Testis (tissue), 2 donors: ENCODE data around the gene MYO18B.

Experiments
- POLR2A ChIP-seq: fragments of 450-650 bp; IDR thresholded peaks from one replicate; pipeline ENCODE4 v1.6.1; 2017; ENCODE audit warnings: antibody characterized with exemption, mild to moderate bottlenecking, moderate library complexity
- TF ChIP-seq, protein P1 (sequence below), 3 experiments: fragments of 450-650 bp in 2 of 3; fragments of 200-600 bp in 1 of 3; sonication (generic) in 1 of 3; IDR thresholded peaks; one replicate each; pipeline ENCODE4 v1.5.1; 2016 to 2019; ENCODE audit warnings: antibody characterized with exemption in 3 of 3, mild to moderate bottlenecking in 2 of 3, moderate library complexity in 1 of 3

DNA sequence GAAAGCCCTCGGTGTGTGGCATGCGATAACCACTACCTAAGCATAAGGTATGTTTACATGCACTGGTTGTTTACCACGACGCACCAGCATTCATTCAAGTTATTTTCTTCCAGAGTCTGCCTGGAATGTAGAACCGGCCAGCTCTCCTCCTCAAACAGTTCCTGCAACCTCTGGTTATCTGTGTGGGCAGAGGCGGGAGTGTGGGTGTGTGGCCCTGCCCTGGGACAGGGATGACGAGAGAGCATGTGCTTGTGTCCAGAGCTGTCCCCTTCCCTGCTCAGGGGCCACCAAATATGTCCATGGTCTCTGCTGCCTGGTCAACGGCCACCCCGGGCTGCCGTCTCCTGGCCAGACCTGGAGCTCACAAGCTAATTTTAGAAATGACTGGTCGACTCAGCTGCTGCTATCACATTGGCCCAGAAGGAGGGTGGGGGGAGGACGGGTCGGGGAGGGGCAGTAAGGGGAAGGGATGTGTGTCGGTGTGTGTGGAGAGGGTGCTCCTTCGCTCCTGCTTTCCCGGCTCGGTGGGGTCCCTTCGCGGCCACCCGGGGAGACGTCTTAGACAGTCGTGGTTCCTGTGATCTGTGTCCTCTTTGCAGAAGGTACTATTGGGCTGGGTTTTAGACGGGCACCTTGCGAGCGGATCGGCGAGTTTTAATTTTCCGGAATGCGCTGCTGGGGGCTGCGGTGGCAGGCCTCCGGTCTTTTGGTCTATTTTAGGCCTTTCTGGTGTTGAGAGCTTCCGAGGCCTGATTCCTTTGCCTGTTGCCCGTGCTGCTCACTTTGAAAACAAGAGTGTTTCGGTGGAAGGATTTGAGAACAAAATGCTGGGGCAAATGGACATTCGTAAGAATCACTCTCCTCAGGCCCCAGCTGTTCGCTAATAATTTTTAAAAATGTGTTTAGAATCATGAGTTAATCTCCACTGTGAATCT is at the start of gene MYO18B:
- TF ChIP-seq, protein P1, sequence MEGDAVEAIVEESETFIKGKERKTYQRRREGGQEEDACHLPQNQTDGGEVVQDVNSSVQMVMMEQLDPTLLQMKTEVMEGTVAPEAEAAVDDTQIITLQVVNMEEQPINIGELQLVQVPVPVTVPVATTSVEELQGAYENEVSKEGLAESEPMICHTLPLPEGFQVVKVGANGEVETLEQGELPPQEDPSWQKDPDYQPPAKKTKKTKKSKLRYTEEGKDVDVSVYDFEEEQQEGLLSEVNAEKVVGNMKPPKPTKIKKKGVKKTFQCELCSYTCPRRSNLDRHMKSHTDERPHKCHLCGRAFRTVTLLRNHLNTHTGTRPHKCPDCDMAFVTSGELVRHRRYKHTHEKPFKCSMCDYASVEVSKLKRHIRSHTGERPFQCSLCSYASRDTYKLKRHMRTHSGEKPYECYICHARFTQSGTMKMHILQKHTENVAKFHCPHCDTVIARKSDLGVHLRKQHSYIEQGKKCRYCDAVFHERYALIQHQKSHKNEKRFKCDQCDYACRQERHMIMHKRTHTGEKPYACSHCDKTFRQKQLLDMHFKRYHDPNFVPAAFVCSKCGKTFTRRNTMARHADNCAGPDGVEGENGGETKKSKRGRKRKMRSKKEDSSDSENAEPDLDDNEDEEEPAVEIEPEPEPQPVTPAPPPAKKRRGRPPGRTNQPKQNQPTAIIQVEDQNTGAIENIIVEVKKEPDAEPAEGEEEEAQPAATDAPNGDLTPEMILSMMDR (IDR thresholded peaks at IDR 0.05), result no peak
- no peak for TF ChIP-seq POLR2A
